ENCODE measurements around the gene FEN1.

Gene FEN1

DNA sequence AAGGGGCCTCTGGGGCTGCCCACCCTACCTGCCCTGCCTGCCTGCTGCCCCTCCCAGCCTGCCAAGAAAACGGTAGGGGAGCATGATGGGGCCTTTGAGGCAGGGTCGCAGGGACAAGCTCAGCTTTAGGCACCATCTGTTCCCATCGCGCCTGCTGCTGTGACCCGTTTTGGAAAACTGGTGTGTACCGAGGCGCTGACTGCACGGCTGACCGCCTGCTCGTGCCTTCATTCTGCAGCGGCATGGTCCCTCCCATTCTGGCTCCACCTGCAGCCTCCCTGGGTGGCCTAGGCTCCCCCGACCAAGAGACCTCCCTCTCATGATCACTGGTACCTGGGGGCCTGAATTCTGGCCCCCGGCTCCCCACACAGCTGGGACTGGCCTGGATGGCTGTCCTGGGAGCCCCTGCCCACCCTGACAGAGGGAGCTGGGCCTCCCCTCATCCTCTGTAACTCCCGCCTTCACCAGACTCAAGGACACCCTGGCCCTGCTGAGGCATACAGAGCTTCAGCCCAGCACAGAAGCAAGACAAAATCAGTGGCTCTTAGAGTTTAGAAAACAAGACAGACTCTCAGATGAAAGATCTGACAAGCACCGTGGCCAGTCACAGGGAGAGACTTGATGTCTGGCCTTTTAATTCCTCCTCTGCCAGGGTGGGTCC, 46.8 kb upstream of the FEN1 start:
- no peaks in the 10 kb centered on the region for H3K9me3 ChIP-seq (ENCODE audit: severe bottlenecking)
- TF ChIP-seq, protein P1, sequence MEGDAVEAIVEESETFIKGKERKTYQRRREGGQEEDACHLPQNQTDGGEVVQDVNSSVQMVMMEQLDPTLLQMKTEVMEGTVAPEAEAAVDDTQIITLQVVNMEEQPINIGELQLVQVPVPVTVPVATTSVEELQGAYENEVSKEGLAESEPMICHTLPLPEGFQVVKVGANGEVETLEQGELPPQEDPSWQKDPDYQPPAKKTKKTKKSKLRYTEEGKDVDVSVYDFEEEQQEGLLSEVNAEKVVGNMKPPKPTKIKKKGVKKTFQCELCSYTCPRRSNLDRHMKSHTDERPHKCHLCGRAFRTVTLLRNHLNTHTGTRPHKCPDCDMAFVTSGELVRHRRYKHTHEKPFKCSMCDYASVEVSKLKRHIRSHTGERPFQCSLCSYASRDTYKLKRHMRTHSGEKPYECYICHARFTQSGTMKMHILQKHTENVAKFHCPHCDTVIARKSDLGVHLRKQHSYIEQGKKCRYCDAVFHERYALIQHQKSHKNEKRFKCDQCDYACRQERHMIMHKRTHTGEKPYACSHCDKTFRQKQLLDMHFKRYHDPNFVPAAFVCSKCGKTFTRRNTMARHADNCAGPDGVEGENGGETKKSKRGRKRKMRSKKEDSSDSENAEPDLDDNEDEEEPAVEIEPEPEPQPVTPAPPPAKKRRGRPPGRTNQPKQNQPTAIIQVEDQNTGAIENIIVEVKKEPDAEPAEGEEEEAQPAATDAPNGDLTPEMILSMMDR (IDR thresholded peaks at IDR 0.05; ENCODE audit: poor library complexity, severe bottlenecking), result no peak
- H3K36me3 ChIP-seq (ENCODE audit: low read depth), result no peaks in the 10 kb centered on the region
- ATAC-seq (ENCODE audit: low read depth), result no peak; the same call in 2 of the 3 replicates
- H3K27me3 ChIP-seq (ENCODE audit: insufficient read depth, poor library complexity, severe bottlenecking), result no peaks in the 10 kb centered on the region
- no peak overlapping the region for H3K27ac ChIP-seq (ENCODE audit: poor library complexity, severe bottlenecking)
- no peak overlapping the region for H3K4me3 ChIP-seq (ENCODE audit: severe bottlenecking)
- no peak for DNase-seq (ENCODE audit: low spot score)
- no peaks in the 10 kb centered on the region for H3K4me1 ChIP-seq (ENCODE audit: insufficient read depth, poor library complexity, severe bottlenecking)

DNA sequence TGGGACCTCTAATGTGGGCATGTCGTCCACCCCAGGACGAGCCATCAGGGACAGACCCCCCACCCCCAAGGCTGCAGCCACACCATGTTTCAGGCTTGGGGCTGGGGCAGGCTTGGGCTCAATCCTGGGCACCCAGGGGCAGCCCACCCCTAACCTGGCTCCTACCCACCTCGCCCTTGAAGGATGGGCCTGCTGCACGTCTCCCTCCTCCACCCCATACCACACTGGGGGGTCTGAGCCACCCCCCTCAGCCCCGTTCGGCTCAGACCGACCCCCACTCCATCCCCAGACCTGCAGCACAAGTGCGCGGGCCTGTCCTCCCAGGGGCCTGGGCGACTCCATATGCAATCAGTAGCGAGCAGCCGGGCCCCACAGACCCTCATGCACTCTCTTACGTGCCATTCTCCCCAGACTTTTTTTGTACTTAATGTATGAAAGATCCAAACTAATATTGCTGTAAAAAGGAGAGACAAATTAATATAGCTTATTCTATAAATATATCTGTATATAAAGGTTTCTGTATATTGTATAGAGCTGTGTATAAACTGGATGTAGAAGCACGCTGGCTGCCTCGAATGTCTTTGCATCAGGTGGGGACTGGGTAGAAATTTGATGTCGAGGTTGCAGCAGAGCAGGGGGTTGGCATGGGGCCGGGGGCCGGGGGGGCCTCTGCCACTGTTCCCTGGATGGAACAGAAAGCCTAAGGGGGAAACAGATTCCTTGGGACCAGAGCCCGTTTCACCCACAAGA, 46.1 kb upstream of the FEN1 start:
- ATAC-seq (ENCODE audit: low read depth) (no peak), DNase-seq (ENCODE audit: low spot score) (no peak)
- no peak overlapping the region for H3K4me3 ChIP-seq (ENCODE audit: severe bottlenecking)
- TF ChIP-seq, protein P1 (IDR thresholded peaks at IDR 0.05; ENCODE audit: poor library complexity, severe bottlenecking), result no peak
- no peaks in the 10 kb centered on the region for H3K9me3 ChIP-seq (ENCODE audit: severe bottlenecking)
- H3K36me3 ChIP-seq (ENCODE audit: low read depth), result no peaks in the 10 kb centered on the region
- no peak overlapping the region for H3K27ac ChIP-seq (ENCODE audit: poor library complexity, severe bottlenecking)
- H3K4me1 ChIP-seq (ENCODE audit: insufficient read depth, poor library complexity, severe bottlenecking), result no peaks in the 10 kb centered on the region
- H3K27me3 ChIP-seq (ENCODE audit: insufficient read depth, poor library complexity, severe bottlenecking), result no peaks in the 10 kb centered on the region

DNA sequence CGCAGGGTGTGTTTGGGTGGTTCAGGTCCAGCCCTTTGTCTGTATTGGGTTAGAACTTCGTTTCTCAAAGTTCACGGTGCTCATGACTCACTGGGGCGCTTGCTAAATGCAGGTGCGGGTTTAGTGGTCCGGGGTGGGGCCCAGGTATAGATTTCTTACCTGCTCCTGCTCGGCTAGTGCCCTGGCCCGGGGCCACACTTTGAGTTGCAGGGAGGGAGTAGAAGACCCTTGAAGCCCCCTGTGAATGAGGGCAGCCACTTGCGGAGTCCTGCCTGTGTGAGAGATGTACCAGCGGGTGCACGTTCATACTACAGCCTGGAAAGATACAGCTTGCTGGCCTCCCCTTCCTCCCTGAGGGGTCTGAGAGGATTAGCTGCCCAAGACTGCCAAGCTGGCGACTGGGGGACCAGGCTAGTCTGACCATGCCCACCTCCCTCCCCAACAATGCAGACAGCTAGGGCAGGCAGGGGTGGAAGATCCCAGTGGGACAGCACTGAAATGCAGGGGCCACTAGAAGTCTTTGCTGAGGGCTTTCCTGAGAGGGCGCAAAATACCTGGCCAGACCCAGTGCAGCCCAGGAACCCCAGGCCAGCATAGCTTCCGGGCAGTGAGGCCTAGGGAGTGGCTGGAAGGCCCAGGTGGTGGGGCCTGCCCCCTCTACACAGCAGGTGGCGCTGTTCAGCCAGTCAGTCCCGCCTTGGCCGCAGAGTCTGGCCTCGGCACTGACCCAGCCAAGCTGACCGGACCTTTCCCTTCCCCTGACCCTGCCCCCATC, 45.3 kb upstream of the FEN1 start:
- Histone ChIP-seq H3K4me1 (ENCODE audit: insufficient read depth, poor library complexity, severe bottlenecking) (no peaks in the 10 kb centered on the region), H3K27me3 (ENCODE audit: insufficient read depth, poor library complexity, severe bottlenecking) (no peaks in the 10 kb centered on the region), H3K4me3 (ENCODE audit: severe bottlenecking) (no peak overlapping the region), H3K9me3 (ENCODE audit: severe bottlenecking) (no peaks in the 10 kb centered on the region), H3K27ac (ENCODE audit: poor library complexity, severe bottlenecking) (no peak overlapping the region), H3K36me3 (ENCODE audit: low read depth) (no peaks in the 10 kb centered on the region)
- TF ChIP-seq, protein P1 (IDR thresholded peaks at IDR 0.05; ENCODE audit: poor library complexity, severe bottlenecking), result peak; percentile 85
- ATAC-seq (ENCODE audit: low read depth), result peak; percentile 84
- no peak for DNase-seq (ENCODE audit: low spot score)

DNA sequence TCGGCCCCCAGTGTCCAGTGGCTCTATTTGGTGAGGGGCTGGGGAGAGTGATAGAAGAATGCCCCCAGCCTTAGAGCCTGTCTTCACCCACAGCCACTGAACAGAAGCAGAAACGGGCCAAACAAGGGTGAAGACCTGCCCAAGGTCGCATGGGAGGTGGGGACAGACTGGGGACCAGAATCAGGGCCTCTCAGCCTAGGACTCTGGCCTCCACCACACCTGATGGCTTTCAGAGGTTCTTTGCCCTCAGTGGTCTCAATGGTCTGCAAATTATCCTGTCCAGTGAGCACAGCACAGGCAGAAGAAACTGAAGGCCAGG, 44.8 kb upstream of the FEN1 start:
- no peak for DNase-seq (ENCODE audit: low spot score)
- Histone ChIP-seq H3K4me3 (ENCODE audit: severe bottlenecking) (no peak overlapping the region), H3K27ac (ENCODE audit: poor library complexity, severe bottlenecking) (no peak overlapping the region), H3K27me3 (ENCODE audit: insufficient read depth, poor library complexity, severe bottlenecking) (peaks cover 3% of the 10 kb centered on the region), H3K4me1 (ENCODE audit: insufficient read depth, poor library complexity, severe bottlenecking) (no peaks in the 10 kb centered on the region), H3K36me3 (ENCODE audit: low read depth) (no peaks in the 10 kb centered on the region), H3K9me3 (ENCODE audit: severe bottlenecking) (no peaks in the 10 kb centered on the region)
- TF ChIP-seq, protein P1 (IDR thresholded peaks at IDR 0.05; ENCODE audit: poor library complexity, severe bottlenecking), result peak; percentile 59
- no peak; the same call in 2 of the 3 replicates for ATAC-seq (ENCODE audit: low read depth)
